NCI-H1105 treated with DMSO at 0.1 percent for 48 hours (cell line): ENCODE results near the gene PCDH8.

Experiments
- DNase-seq: peaks from one replicate; lab custom pipeline; 2025; lab: John Stamatoyannopoulos, UW

Gene PCDH8, protein sequence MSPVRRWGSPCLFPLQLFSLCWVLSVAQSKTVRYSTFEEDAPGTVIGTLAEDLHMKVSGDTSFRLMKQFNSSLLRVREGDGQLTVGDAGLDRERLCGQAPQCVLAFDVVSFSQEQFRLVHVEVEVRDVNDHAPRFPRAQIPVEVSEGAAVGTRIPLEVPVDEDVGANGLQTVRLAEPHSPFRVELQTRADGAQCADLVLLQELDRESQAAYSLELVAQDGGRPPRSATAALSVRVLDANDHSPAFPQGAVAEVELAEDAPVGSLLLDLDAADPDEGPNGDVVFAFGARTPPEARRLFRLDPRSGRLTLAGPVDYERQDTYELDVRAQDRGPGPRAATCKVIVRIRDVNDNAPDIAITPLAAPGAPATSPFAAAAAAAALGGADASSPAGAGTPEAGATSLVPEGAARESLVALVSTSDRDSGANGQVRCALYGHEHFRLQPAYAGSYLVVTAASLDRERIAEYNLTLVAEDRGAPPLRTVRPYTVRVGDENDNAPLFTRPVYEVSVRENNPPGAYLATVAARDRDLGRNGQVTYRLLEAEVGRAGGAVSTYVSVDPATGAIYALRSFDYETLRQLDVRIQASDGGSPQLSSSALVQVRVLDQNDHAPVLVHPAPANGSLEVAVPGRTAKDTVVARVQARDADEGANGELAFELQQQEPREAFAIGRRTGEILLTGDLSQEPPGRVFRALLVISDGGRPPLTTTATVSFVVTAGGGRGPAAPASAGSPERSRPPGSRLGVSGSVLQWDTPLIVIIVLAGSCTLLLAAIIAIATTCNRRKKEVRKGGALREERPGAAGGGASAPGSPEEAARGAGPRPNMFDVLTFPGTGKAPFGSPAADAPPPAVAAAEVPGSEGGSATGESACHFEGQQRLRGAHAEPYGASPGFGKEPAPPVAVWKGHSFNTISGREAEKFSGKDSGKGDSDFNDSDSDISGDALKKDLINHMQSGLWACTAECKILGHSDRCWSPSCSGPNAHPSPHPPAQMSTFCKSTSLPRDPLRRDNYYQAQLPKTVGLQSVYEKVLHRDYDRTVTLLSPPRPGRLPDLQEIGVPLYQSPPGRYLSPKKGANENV

DNA sequence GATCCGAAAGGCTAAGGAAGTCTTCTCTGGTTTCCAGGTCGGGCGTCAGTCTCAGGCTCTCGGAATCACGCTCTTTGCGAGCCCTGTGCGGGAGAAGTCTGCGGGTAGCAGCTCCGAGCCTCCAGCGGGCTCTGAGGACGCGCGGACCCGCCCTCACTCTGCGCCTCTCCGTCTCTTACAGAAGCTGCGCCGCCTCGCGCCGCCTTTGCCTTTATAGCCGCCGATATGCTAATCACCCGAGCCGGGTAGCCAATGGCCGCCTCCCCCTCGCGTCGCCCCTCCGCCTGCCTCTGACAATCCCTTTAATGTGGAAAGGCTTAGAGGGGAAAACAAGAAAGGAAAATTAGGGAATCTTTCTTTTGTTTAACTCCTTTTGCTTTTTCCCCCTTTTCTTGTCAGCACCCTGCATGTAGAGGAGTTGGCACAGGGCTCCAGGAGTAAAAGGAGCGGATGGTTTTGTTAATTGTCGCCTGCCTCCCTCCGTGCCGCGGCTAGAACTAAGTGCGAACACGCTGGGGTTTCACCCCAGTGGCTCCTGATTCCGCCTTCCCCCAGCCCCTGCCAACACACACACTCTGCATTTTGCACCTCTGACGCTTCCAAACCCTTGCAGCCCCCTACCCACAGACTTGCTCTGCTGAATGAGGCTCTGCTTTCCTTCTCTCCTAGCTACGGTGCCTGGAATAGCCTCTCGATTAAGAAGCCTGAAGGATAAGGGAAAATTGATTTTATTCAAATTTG lies at the start of gene PCDH8:
Gene PCDH8, minus strand, starts transcription at position 186 of the 741 bp plus-strand sequence. CDS start 204 bp downstream, outside the sequence.
- peak; percentile 77 for DNase-seq

DNA sequence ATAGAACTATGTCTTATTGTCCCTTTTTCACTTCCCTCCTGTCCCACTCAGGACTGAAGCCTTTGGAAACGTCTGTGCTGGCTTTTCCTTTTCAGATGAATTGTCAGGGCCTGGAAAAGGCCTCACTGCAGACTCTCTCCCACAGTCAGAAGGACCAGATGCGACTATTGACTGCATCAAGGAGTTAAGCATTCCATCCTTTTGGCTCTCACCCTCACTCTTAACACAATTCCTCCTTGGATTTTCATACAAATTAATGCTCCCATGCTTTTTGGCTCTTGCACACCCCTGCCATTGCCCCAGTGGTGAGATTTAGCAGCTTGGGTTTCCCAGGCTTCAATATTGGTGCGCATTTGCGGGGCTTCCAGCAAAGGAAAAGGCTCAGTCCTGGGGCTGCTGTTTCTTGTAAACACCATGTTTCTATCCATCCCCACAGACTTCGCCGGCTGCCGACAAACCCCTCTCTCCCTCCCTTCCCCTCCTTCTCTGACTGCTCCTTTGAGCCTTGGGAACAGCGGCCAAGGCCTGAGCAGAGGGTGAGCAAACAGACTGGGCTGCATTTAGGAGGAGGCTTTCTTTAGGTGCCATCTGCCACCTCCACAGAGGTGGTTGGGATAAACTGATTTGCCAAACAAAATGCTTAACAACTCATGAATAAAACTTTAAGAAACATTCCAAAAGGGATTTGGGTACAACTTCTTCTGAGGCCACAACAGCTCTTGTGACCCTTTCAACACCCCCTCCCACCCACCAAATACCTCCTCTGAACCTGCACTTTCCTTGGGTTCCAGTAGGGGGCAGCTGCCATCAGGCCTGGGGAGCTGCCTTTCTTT lies 48.6 kb upstream of the PCDH8 start:
- no peak for DNase-seq

DNA sequence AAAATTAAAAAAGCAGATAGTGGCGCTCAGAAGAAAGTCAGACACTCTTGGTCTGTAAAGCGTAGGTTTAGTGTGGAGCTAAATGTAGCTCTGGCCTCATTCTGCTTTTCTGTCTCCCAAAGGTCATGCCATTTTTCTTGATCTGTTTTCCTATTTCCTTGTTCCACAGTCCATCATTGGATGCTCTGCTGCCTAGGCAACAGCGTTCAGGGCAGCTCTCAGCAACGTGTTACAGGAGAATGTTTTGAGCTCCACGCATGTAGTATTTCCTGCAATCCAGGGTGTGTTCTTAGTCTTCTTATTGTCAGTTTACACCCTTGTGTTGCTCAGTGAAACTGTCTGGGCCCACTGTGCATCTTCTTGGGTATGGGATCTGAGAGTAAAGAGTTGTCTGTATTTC lies 46.0 kb upstream of the PCDH8 start:
- no peak for DNase-seq

DNA sequence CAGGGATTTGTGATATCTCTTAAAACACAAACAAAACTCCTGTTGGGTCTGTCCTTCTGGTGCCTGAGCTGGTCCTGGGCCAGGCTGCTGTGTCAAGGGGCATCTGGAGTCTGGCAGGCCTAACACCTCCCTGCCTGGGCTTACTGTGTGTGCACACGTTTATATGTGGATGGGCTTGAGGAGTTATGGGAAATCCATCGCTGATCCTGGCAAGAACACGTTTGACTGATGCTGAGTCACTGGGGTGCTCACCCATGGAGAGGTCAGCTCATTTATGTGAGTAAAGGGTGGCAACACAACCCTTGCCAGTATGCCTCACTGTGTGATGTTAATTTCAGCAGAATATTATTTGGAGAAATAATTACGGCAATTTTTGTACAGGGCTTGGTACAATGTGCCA lies 44.5 kb upstream of the PCDH8 start:
- no peak for DNase-seq

DNA sequence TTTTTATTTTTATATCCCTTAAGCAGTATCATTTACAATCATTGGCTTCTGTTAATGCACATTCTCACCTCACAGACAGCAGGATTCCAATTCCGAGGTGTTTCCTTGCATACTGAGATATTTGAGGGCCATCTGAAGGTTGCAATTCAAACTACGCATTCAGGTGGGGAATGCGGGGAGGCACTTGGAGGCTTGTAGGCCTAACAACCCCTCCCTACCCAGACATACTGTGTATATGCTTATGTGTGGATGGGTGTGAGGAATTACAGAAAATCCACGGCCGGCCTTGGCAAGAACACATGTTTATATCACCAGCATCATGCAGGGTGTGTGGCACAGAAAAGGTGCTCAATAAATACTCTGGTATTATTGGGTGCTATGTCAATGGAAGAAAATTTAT lies 43.3 kb upstream of the PCDH8 start:
- DNase-seq: no peak

DNA sequence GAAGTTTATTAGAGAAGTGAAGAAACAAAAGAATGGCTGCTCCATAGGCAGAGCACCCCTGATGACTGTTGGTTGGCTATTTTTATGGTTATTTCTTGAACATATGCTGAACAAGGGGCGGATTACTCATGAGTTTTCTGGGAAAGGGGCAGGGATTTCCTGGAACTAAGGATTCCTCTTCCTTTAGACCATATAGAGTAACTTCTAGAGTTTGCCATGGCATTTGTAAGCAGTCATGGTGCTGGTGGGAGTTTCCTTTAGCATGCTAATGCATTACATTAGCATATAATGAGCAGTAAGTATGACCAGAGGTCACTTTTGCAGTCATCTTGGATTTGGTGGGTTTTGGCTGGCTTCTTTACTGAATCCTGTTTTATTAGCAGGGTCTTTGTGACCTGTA lies 38.7 kb upstream of the PCDH8 start:
- DNase-seq: no peak

DNA sequence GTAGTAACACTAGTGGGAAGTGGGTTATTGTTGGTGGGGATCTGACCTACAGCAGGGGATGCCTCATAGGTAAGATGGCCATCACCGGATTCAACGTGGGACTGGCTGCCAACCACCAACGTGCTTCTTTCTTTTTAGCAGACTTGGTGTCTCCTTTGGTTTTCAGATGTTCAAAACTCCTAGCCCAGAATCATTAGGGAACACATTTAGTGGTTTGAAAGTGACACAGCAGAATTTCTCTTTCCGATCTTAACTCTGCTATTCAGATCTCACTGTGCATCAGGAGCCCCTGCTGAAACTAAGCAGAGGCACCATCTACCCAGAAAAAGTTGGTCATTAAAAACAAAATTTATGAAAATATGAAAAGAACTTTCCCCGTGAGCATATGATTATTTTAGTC lies 36.7 kb upstream of the PCDH8 start:
- no peak for DNase-seq

DNA sequence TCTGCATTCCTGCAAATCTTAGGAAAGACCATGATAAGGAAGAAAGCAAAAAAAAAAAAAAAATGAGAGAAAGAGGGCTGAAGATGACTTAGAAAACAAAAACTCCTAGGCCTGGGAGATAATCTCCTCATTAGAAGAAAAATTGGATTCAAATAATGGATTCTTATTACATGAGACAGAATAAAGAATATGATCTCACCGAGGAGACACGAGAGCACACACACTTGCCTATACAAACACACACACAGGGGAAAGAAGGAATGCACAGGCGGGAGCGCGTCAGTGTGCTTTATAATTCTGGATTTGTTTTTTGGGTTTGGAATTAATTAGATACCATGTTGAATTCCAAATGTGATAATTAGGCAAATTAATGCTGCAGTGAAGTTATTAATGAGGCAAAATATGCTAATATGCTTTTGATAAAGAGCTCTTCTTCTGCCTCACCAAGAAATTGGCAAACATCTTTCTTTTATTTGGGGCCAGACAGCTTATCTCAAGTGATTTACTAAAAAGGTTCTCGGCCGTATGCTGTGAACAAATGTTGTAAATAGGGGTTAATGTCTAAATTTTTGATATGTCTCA lies 36.1 kb upstream of the PCDH8 start:
- no peak for DNase-seq

DNA sequence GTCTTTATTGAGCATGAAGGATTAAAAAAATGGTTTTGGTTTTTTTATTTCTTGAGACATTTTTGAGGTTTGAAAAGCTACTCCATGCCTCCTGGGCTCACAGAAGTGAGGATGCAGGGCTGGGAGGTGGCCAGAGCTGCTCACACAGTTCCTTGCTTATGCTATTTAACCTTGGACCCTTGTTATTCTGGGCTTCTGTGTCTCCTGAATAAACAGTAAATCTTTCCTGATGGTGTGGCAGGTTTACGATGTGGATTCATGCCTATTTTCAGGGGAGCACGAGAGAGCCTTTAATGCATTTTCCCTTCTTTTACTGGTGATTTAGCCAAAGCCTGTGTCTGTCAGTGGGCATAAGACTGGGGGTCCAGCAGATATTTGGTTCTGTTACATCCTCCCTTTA lies 34.3 kb upstream of the PCDH8 start:
- no peak for DNase-seq

DNA sequence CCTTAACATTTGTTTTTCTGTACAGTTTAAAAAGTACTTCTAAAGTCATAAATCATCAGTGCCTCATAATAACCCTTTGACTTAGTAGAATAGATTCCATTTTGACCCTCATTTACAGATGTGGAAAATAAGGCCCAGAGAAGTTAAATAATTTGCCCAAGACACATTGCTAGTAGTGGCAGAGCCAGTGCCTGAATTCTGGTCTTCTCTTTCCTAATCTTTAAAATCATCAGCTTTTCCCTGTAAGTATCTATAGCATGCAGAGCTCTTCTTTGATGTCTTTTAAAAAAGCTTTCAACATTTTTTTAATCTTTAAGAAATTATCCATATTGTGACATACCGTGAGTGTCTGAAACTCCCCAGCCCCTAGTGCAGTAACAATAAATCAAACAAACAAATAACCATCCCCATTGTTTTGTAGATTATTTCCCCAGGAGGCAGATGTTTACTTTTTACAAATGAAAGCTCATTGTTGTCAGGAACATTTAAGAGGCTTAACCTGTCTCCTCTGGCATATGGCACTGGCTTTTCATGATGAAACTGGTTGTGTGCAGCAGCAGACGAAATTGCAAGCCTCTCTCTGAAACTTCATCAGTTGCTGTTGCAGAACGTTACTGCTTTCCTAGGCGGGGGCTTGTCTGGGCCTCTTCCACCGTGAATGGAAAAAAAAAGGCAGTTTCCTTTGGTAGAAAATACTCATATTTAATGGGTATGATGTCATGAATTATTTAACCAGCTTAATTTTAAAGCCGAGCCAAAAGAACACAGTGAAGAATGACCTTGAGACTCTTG lies 31.7 kb upstream of the PCDH8 start:
- peak; percentile 38 for DNase-seq

DNA sequence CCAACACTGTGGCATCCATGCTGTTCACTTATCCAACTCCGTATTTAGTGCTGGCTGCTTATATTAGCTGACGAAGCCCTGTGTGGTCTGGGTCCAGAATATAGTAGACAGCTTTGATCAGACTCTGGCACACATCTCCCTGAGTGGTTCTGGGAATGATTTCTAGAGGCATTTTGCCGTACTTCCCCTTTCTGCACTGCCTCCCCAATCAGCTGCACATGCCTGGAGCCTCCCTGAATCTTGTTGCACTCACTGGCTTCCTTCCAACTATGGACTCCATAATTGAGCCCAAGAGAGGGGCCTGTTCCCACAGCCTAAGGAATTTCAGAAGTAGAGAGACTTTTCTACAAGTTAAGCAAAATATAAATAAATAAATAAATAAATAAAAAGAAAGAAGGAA lies 30.4 kb upstream of the PCDH8 start:
- no peak for DNase-seq

DNA sequence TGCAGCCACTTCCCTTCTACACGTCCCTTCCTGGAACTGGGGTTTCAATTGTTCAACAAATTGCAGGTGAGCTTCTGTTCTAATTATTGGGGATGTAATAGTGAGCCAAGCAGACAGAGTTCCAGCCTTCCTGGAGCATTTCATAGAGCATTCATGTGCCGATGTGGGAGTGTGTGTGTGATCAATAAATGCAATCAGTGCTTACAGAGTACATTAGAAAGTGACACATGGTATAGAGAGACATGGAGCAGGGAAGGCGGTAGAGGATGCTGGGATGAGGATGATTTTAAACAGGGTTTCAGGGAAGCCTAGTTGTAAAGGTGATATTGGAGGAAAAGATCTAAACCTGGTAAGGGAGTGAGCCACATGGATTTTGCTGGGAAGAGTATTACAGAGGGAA lies 21.7 kb upstream of the PCDH8 start:
- DNase-seq: no peak

DNA sequence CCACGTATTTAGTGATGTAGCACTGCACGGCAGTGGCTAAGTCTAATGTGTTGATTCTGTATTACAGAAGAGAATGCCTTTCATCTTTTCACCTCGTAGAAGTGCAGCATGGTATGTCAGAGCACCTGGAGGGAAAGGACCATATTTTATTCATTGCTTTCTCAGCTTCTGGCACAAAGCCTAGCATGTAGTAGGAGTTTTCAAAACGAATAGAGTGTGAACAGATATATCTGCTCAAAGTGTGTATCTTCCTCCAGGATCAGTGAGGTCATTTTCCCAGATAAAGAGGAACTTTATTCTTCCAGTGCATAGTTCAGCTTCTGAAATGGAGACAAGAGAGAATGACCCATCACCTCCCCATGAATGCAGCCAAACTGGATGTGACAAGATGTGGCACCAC lies 21.2 kb upstream of the PCDH8 start:
- DNase-seq: no peak

DNA sequence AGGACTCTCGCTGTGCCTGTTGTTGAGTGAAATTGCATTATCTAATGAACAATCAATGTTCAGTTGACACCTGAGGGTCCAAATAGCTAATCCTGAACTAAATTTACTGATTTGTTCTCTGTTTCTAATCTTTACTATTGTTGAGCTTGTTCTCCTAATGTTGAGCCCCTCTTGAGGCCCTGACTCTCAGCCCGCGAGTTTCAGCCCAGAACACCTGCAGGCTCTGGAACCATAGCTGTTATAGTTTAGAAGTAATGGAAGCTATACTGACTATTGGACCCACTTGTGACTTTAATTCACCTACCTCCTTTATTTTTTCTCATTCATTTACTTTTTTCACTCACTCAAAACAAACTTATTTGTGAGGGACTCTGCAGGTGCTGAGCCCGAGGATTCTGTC lies 20.6 kb upstream of the PCDH8 start:
- DNase-seq: no peak

DNA sequence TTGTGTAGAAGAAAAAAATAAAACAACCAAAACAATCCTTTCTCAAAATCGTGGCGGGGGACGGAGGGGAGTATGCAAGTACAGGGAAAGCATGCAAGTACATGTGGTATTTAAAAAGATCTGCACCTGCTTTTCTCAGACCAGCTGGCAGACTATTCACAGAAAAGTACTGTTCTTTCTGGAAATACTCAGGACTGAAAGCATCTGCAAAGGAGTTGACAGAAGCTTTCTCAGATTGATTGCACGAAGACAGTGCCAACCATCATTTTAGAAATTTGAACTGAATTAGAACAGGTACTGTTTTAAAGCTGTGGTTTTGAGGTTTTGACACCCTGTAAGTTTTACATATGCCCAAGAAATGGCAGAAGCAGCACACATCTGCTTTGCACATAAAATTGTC lies 19.8 kb upstream of the PCDH8 start:
- DNase-seq: no peak

DNA sequence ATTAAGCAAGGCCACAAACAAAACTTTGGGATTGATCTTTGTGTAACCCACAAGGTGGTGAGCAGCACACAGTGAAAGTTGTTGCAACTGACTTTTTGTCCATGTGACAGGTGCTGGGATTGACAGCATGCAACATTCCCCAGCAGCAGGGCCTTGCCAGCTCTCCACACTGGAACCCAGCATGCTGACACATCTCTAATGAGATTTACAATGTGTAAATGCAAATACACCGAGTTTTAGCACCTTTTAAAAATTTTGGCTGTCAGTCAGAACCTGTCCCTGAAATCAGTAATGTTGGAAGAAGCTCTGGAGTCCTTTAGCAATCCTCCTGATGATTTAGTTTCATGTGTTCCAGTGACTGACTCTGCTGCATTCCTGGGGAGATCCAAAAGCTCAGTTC lies 16.5 kb upstream of the PCDH8 start:
- no peak for DNase-seq

DNA sequence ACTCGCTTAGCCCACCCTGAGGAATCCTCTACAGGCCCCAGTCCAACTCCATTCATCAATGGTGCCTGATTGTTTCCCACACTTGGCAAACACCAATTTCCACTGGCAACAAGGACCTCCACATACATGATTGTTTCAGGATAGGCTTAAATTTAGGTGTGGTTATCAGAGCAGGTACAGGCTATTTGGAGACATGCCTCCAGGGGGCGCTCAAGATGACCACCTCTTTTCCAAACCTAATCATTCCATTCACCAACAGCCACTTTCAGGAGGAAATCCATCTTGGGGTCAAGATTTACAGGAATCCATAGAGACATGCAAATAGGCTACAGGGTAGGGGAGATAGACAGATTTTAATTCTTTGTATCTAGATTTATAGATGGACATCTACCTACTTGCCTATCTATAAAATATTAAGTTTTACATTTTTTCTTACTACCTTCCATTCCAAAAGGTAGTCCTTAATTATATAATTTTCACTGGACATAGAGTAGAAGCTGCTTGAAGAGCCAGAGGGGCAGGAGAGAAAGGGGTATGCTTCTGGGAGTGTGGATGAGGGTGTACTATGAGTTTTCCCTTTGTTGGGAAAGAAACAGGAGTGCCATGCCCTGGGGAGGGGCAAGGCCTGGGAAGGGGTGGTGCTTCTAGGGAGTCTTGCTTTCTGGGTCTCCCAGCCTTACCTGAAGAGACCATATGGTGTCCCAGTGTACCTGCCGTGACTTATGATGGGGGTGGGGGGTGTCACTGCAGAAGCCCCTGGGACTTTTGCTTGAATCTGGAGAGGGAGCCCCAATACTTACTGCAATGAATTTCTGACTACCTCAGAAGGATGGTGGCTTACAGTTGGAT lies 14.1 kb upstream of the PCDH8 start:
- peak; percentile 22 for DNase-seq

DNA sequence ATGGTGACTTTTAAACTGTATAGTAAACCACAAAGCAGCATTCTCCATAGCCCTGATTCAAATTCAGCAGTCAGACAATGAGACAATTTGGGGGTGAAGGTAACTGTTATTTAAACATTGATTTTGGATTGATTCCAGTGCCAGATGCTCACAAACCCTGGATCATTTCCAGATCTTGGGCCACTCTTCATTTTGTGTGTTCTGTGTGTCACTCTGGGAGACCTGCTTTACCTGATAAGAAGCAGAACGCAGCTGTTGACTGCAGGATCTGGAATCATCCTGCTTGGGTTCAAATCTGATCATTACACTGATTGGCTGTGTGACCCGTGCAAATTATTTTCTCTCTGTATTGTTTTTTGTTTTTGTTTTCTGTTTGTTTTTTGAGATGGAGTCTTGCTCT lies 4.0 kb upstream of the PCDH8 start:
- DNase-seq: peak; percentile 77
